ENCODE data around the gene ABCF3.

ABCF3 gene

GRCh38 chr3:184188080-184188479, 2.1 kb downstream of the ABCF3 start:
- DNase-seq = no peak

- no peak for DNase-seq
Observed at GRCh38 chr3:184189421-184189820, 3.4 kb downstream of the ABCF3 start.

- DNase-seq = no peak
Observed at GRCh38 chr3:184192889-184193288, 6.9 kb downstream of the ABCF3 start.

GRCh38 chr3:184193991-184194539, 8.1 kb downstream of the ABCF3 start:
- DNase-seq = no peak

- DNase-seq = no peak
Observed at GRCh38 chr3:184196536-184196935, 10.5 kb downstream of the ABCF3 start.

GRCh38 chr3:184198509-184198908, 12.5 kb downstream of the ABCF3 start:
- no peak for DNase-seq

GRCh38 chr3:184200825-184201224, 14.8 kb downstream of the ABCF3 start:
- no peak for DNase-seq

- no peak for DNase-seq
Observed at GRCh38 chr3:184203526-184203925, 17.5 kb downstream of the ABCF3 start.

- DNase-seq = no peak
Observed at GRCh38 chr3:184209146-184209923, 23.3 kb downstream of the ABCF3 start.

GRCh38 chr3:184211297-184211696, 25.3 kb downstream of the ABCF3 start:
- no peak for DNase-seq

GRCh38 chr3:184211718-184212117, 25.7 kb downstream of the ABCF3 start:
- no peak for DNase-seq

- no peak for DNase-seq
Observed at GRCh38 chr3:184218814-184219213, 32.8 kb downstream of the ABCF3 start.

GRCh38 chr3:184222521-184222920, 36.5 kb downstream of the ABCF3 start:
- DNase-seq = no peak

GRCh38 chr3:184223946-184224345, 37.9 kb downstream of the ABCF3 start:
- DNase-seq = no peak

- DNase-seq = no peak
Observed at GRCh38 chr3:184227481-184227935, 41.5 kb downstream of the ABCF3 start.

GRCh38 chr3:184228376-184229137, 42.6 kb downstream of the ABCF3 start:
- DNase-seq = no peak

- DNase-seq = no peak
Observed at GRCh38 chr3:184229394-184230080, 43.5 kb downstream of the ABCF3 start, which contains the start of gene VWA5B2. TSS of gene VWA5B2 (plus strand) at chr3:184229585. CDS start at chr3:184230529, 944 bp downstream.

GRCh38 chr3:184230081-184230602, 44.1 kb downstream of the ABCF3 start:
- DNase-seq = no peak

- no peak for DNase-seq
Observed at GRCh38 chr3:184230603-184231528, 44.9 kb downstream of the ABCF3 start.

- DNase-seq = no peak
Observed at GRCh38 chr3:184231671-184232070, 45.7 kb downstream of the ABCF3 start.

- DNase-seq = no peak
Observed at GRCh38 chr3:184233127-184233843, 47.3 kb downstream of the ABCF3 start.
